WERI-Rb-1 (cell line): ENCODE measurements around the gene DARS1.

Experiments used
- DNase-seq: peaks from one replicate; pipeline ENCODE4 v3.0.0-alpha.2; 2020
- H3K27ac ChIP-seq: fragments of 250-450 bp; sonication (Bioruptor Pico); 2 replicates; pipeline ENCODE4 v1.5.1; 2020; ENCODE audit warnings: mild to moderate bottlenecking, moderate library complexity
- H3K27me3 ChIP-seq: fragments of 250-450 bp; sonication (Bioruptor Pico); 2 replicates; pipeline ENCODE4 v1.5.1; 2021; ENCODE audit warnings: mild to moderate bottlenecking, low read depth, moderate library complexity; ENCODE audit not compliant: insufficient read depth, severe bottlenecking
- H3K36me3 ChIP-seq: fragments of 250-450 bp; sonication (Bioruptor Pico); 2 replicates; pipeline ENCODE4 v1.5.1; 2020; ENCODE audit warnings: mild to moderate bottlenecking, moderate library complexity
- H3K4me3 ChIP-seq: 2 replicates; pipeline ENCODE4 v1.5.1; 2011; ENCODE audit warnings: low read depth, mild to moderate bottlenecking, control low read depth, low read length
- H3K9me3 ChIP-seq: fragments of 250-450 bp; sonication (Bioruptor Pico); 2 replicates; pipeline ENCODE4 v1.5.1; 2021; ENCODE audit warnings: mild to moderate bottlenecking, moderate library complexity; ENCODE audit not compliant: severe bottlenecking
- TF ChIP-seq, protein P1 (sequence below): IDR thresholded peaks from 2 replicates; pipeline ENCODE4 v1.5.1; 2011; ENCODE audit warnings: low read depth, mild to moderate bottlenecking, control low read depth, inconsistent platforms, low read length

The DARS1 gene

DNA sequence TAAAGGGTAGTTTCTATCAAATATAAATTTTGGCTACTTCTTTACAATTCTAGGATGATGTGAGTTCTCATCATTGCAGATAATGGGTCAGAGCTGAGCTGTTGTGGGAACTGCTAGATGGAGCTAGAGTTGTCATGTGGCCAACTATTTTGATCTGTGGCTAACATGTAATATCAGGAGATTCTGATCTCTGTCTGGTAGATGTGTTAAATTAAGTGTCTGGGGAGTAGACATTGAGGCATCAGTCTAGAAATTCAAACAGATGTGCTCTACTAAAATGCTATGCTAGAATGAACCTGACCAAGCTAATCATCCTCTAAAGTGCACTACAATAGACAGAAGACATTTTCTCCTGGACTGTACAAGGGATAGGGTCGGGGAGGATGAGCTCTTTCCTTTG lies 30.3 kb upstream of the DARS1 start:
- TF ChIP-seq, protein P1, sequence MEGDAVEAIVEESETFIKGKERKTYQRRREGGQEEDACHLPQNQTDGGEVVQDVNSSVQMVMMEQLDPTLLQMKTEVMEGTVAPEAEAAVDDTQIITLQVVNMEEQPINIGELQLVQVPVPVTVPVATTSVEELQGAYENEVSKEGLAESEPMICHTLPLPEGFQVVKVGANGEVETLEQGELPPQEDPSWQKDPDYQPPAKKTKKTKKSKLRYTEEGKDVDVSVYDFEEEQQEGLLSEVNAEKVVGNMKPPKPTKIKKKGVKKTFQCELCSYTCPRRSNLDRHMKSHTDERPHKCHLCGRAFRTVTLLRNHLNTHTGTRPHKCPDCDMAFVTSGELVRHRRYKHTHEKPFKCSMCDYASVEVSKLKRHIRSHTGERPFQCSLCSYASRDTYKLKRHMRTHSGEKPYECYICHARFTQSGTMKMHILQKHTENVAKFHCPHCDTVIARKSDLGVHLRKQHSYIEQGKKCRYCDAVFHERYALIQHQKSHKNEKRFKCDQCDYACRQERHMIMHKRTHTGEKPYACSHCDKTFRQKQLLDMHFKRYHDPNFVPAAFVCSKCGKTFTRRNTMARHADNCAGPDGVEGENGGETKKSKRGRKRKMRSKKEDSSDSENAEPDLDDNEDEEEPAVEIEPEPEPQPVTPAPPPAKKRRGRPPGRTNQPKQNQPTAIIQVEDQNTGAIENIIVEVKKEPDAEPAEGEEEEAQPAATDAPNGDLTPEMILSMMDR = no peak
- Histone ChIP-seq H3K27ac (no peak overlapping the region), H3K27me3 (no peaks in the 10 kb centered on the region), H3K9me3 (no peaks in the 10 kb centered on the region), H3K4me3 (no peak overlapping the region), H3K36me3 (no peaks in the 10 kb centered on the region)
- DNase-seq = no peak

DNA sequence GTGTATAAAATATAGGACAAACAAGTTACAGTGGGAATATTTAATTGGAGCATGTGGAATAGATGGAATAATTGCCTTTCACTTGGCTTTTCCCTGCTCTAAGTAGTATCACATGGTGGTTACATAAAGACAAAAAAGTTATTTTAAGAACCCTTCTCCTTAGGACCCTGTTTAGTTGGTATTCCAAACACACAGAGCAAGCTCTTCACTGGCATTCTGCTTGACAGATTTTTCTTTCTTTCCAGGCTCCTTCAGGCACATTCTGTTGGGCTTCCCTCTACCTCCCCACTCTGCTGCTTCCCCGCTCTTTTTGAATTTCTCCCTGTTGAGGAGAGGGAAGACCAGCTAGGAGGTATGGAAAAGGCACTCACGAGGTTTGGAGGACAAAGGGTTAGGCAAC lies 29.0 kb upstream of the DARS1 start:
- Histone ChIP-seq H3K9me3 (no peaks in the 10 kb centered on the region), H3K4me3 (no peak overlapping the region), H3K36me3 (no peaks in the 10 kb centered on the region), H3K27ac (no peak overlapping the region), H3K27me3 (no peaks in the 10 kb centered on the region)
- DNase-seq = no peak
- TF ChIP-seq, protein P1 = no peak

DNA sequence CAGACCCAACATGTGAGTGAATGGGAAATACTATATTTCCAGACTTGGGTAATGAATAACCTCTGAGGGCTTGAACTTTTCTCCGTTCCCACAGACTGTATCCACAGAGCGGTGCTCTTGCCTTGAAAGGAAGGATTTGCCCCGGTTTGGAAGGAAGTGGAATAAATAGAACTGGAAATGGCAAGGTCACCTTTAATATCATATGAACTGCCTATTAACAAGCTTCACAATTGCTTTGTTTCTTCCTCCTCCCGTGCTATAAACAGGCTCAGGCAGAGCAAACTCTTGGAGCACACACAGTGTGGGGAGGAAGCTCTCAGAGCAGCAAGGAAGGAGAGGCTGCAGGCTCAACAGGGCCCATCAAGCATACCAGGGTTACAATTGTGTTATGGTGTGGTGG lies 28.5 kb upstream of the DARS1 start:
- no peak overlapping the region for H3K4me3 ChIP-seq
- no peaks in the 10 kb centered on the region for H3K9me3 ChIP-seq
- no peaks in the 10 kb centered on the region for H3K36me3 ChIP-seq
- DNase-seq = no peak
- TF ChIP-seq, protein P1 = no peak
- no peak overlapping the region for H3K27ac ChIP-seq
- H3K27me3 ChIP-seq = no peaks in the 10 kb centered on the region

DNA sequence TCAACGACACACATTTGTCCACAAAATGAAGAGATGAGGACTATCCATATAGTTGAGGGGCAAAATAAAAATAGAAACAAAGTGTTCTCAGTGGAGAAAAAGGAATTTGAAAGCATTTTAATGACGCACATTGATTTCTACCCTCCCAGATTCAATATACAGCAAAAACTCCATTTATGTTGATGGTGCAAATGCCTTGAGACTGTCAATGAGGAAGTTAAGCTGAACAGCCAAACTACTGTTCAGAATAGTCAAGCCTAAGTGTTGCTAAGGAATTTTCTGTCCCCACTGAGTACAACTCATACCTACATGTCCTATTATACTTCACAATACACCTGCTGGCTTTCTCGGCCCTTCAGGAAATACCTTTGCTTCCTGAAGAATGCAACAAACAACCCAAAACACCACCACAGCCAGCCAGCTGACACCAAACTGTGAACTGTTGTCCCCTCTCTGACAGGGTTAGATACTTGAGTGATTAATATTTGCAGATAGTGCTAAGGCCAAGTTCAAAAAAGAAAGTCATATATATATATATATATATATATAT lies 27.8 kb upstream of the DARS1 start:
- Histone ChIP-seq H3K9me3 (no peaks in the 10 kb centered on the region), H3K36me3 (no peaks in the 10 kb centered on the region), H3K27ac (no peak overlapping the region), H3K27me3 (no peaks in the 10 kb centered on the region), H3K4me3 (no peak overlapping the region)
- no peak for DNase-seq
- TF ChIP-seq, protein P1 = no peak

DNA sequence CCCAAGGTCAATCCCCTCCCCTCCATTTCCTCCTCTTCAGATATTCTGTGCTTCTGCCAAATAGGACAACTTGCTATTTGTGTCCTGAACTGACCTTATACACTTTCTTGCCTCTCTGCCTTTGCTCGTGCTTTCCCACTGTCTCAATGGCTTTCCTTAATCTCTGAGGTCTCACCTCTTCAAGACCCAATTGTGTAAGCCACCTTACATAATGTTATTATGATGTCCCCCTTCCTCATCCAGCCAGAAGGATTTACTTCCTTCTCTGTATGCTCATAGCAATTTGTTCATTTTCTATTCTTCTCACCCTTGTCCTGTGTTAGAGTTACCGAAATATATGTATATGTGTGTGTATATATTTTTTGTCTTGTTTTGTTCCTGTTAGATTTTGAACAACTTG lies 26.9 kb upstream of the DARS1 start:
- Histone ChIP-seq H3K9me3 (no peaks in the 10 kb centered on the region), H3K4me3 (no peak overlapping the region), H3K36me3 (no peaks in the 10 kb centered on the region), H3K27ac (no peak overlapping the region), H3K27me3 (no peaks in the 10 kb centered on the region)
- DNase-seq = no peak
- TF ChIP-seq, protein P1 = no peak

DNA sequence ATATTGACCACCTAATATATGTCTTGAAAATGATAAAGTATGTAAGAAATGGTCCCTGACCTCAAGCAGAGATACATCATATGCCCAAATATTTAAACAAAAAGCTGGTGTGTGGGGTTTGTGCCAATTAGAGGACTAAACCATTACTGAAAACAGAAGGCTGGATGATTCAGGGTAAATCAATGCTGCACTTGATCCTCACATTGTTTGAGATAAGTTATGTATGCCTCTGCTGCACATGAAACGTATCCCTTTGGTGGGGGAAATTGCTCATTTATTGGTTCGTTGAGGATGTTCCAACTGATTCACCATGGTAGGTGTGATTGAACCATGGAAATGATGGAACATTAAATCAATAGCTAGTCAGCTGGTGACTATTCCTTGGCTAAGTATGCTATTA lies 24.7 kb upstream of the DARS1 start:
- no peaks in the 10 kb centered on the region for H3K27me3 ChIP-seq
- H3K9me3 ChIP-seq = no peaks in the 10 kb centered on the region
- no peak overlapping the region for H3K27ac ChIP-seq
- no peaks in the 10 kb centered on the region for H3K36me3 ChIP-seq
- DNase-seq = no peak
- TF ChIP-seq, protein P1 = no peak
- H3K4me3 ChIP-seq = no peak overlapping the region
